H9 (cell line): ENCODE measurements around the gene MKRN2. TPM values are rescaled to one million over a fixed set of nuclear protein-coding genes. Genes with fewer than 3 reads are reported as not detected.
A peak's percentile ranks its signal among the peaks of the same experiment; 100 is the strongest.

Experiments
- DNase-seq: peaks from one replicate; pipeline ENCODE4 v3.0.0-alpha.2; 2017
- H2AFZ ChIP-seq: one replicate; pipeline ENCODE4 v1.6.1; 2013; ENCODE audit warnings: mild to moderate bottlenecking, low read length, control low read depth, moderate library complexity
- H2AK5ac ChIP-seq: 2 replicates; pipeline ENCODE4 v1.6.1; 2013; ENCODE audit warnings: low read length, control low read depth, mixed read lengths; ENCODE audit not compliant: insufficient read length
- H2BK120ac ChIP-seq: one replicate; pipeline ENCODE4 v1.6.1; 2013; ENCODE audit warnings: low read depth, mild to moderate bottlenecking, low read length, control low read depth, inconsistent platforms; ENCODE audit not compliant: poor library complexity, severe bottlenecking
- H2BK12ac ChIP-seq: 2 replicates; pipeline ENCODE4 v1.6.1; 2013; ENCODE audit warnings: low read length, control low read depth, mixed read lengths, low read depth; ENCODE audit not compliant: insufficient read length
- H2BK15ac ChIP-seq: 2 replicates; pipeline ENCODE4 v1.6.1; 2013; ENCODE audit warnings: low read depth, low read length, control low read depth
- H2BK20ac ChIP-seq: one replicate; pipeline ENCODE4 v1.6.1; 2013; ENCODE audit warnings: low read depth, mild to moderate bottlenecking, low read length, control low read depth, inconsistent platforms; ENCODE audit not compliant: poor library complexity, severe bottlenecking
- H2BK5ac ChIP-seq: 2 replicates; pipeline ENCODE4 v1.6.1; 2013; ENCODE audit warnings: low read length, control low read depth, mixed read lengths; ENCODE audit not compliant: insufficient read length
- H3K14ac ChIP-seq: 2 replicates; pipeline ENCODE4 v1.6.1; 2013; ENCODE audit warnings: low read length, control low read depth; ENCODE audit not compliant: insufficient read depth
- H3K18ac ChIP-seq: 2 replicates; pipeline ENCODE4 v1.6.1; 2013; ENCODE audit warnings: low read depth, mild to moderate bottlenecking, mixed read lengths, low read length, control low read depth; ENCODE audit not compliant: insufficient read length
- H3K23ac ChIP-seq: 2 replicates; pipeline ENCODE4 v1.6.1; 2013; ENCODE audit warnings: low read length, control low read depth, mixed read lengths, low read depth; ENCODE audit not compliant: insufficient read length
- H3K23me2 ChIP-seq: 2 replicates; pipeline ENCODE4 v1.6.1; 2013; ENCODE audit warnings: low read depth, mild to moderate bottlenecking, mixed read lengths, low read length, control low read depth; ENCODE audit not compliant: insufficient read length, poor library complexity, severe bottlenecking
- H3K27ac ChIP-seq: 2 replicates; pipeline ENCODE4 v1.5.1; 2013; ENCODE audit warnings: low read length, control low read depth, mixed read lengths, low read depth; ENCODE audit not compliant: insufficient read length
- H3K27me3 ChIP-seq: 2 replicates; pipeline ENCODE4 v1.6.1; 2013; ENCODE audit warnings: low read length, control low read depth, inconsistent platforms; ENCODE audit not compliant: insufficient read depth
- H3K4ac ChIP-seq: 2 replicates; pipeline ENCODE4 v1.6.1; 2013; ENCODE audit warnings: low read depth, mild to moderate bottlenecking, control low read depth, inconsistent platforms, low read length, moderate library complexity
- H3K4me1 ChIP-seq: 2 replicates; pipeline ENCODE4 v1.6.1; 2013; ENCODE audit warnings: low read length, control low read depth, inconsistent platforms; ENCODE audit not compliant: insufficient read depth
- H3K4me2 ChIP-seq: 2 replicates; pipeline ENCODE4 v1.6.1; 2013; ENCODE audit warnings: low read length, control low read depth, mixed read lengths; ENCODE audit not compliant: insufficient read length, insufficient read depth
- H3K56ac ChIP-seq: 2 replicates; pipeline ENCODE4 v1.6.1; 2013; ENCODE audit warnings: low read depth, mild to moderate bottlenecking, mixed read lengths, low read length, control low read depth; ENCODE audit not compliant: insufficient read length
- H3K79me1 ChIP-seq: 2 replicates; pipeline ENCODE4 v1.6.1; 2013; ENCODE audit warnings: low read depth, mild to moderate bottlenecking, moderate library complexity, low read length, control low read depth, inconsistent platforms; ENCODE audit not compliant: insufficient read depth, poor library complexity, severe bottlenecking
- H3K79me2 ChIP-seq: 2 replicates; pipeline ENCODE4 v1.6.1; 2013; ENCODE audit warnings: low read length, control low read depth, inconsistent platforms; ENCODE audit not compliant: insufficient read depth
- H3K9ac ChIP-seq: 2 replicates; pipeline ENCODE4 v1.6.1; 2013; ENCODE audit warnings: low read length, control low read depth, mixed read lengths; ENCODE audit not compliant: insufficient read length; ENCODE audit errors: extremely low read depth
- H3K9me3 ChIP-seq: one replicate; pipeline ENCODE4 v1.6.1; 2013; ENCODE audit warnings: low read depth, low read length, inconsistent platforms; ENCODE audit not compliant: control insufficient read depth
- H3T11ph ChIP-seq: one replicate; pipeline ENCODE4 v1.6.1; 2013; ENCODE audit warnings: mild to moderate bottlenecking, low read length, control low read depth, inconsistent platforms
- H4K20me1 ChIP-seq: one replicate; pipeline ENCODE4 v1.6.1; 2013; ENCODE audit not compliant: control insufficient read depth, insufficient read length, insufficient read depth
- H4K5ac ChIP-seq: 2 replicates; pipeline ENCODE4 v1.6.1; 2013; ENCODE audit warnings: low read depth, mild to moderate bottlenecking, mixed read lengths, low read length, control low read depth; ENCODE audit not compliant: insufficient read length
- H4K8ac ChIP-seq: replicated peaks from 2 replicates; pipeline ENCODE4 v1.6.1; 2013; ENCODE audit warnings: low read length, control low read depth, mixed read lengths, low read depth; ENCODE audit not compliant: insufficient read length
- H4K91ac ChIP-seq: 2 replicates; pipeline ENCODE4 v1.6.1; 2013; ENCODE audit warnings: low read depth, mild to moderate bottlenecking, moderate library complexity, mixed read lengths, low read length, control low read depth; ENCODE audit not compliant: insufficient read length
- H3K27ac Mint-ChIP-seq, 3 experiments: 2 replicates in 2 of 3; 3 replicates in 1 of 3; pipeline ENCODE4 v1.8.0; 2020 to 2021; ENCODE audit warnings: mixed read lengths in 3 of 3, mild to moderate bottlenecking in 1 of 3, moderate library complexity in 1 of 3
- H3K27me3 Mint-ChIP-seq: 2 replicates; pipeline ENCODE4 v1.8.0; 2021; ENCODE audit warnings: low read depth, mild to moderate bottlenecking, moderate library complexity, mixed read lengths
- H3K36me3 Mint-ChIP-seq, 3 experiments: 2 replicates in 2 of 3; 3 replicates in 1 of 3; pipeline ENCODE4 v1.8.0; 2020 to 2021; ENCODE audit warnings: low read depth in 3 of 3, mixed read lengths in 3 of 3; ENCODE audit not compliant: insufficient read depth in 1 of 3
- H3K4me1 Mint-ChIP-seq, 2 experiments: 2 replicates each; pipeline ENCODE4 v1.8.0; 2020; ENCODE audit warnings: mixed read lengths in 2 of 2
- H3K4me3 Mint-ChIP-seq, 2 experiments: 2 replicates in 1 of 2; 3 replicates in 1 of 2; pipeline ENCODE4 v1.8.0; 2020 to 2021; ENCODE audit warnings: mild to moderate bottlenecking in 2 of 2, mixed read lengths in 2 of 2, moderate library complexity in 1 of 2
- H3K9me3 Mint-ChIP-seq, 2 experiments: 2 replicates in 1 of 2; 3 replicates in 1 of 2; pipeline ENCODE4 v1.8.0; 2020; ENCODE audit warnings: mild to moderate bottlenecking in 2 of 2, mixed read lengths in 2 of 2, moderate library complexity in 1 of 2
- CTCF ChIP-seq: fragments of 200-600 bp; sonication (generic); conservative IDR thresholded peaks from 3 replicates; pipeline ENCODE4 v1.8.0; 2021; ENCODE audit warnings: antibody characterized with exemption, mild to moderate bottlenecking
- WGBS: extraction: QIAGEN DNeasy Blood & Tissue Kit; methylation state at CpG from one replicate; pipeline ENCODE4 v1.1.7; 2013; ENCODE audit warnings: missing lambda C conversion rate, low lambda C conversion rate, mixed read lengths; ENCODE audit not compliant: insufficient read length; ENCODE audit errors: extremely low coverage; 5-methylcytosine and 5-hydroxymethylcytosine counted together
- total RNA-seq: library from RNA; stranded (reverse); gene quantifications from 2 replicates; pipeline ENCODE4 v1.2.1, GENCODE V29; 2021

The MKRN2 gene
- total RNA-seq, 1 experiment from 2014 or later, result 18.1 TPM

- Histone ChIP-seq H3K79me2 (no peaks in the 10 kb centered on the region), H3K79me1 (no peaks in the 10 kb centered on the region), H3K27me3 (no peaks in the 10 kb centered on the region), H3K14ac (no peak overlapping the region), H2BK5ac (no peak overlapping the region), H3K23ac (no peak overlapping the region), H2BK12ac (no peak overlapping the region), H3K9me3 (no peaks in the 10 kb centered on the region), H3K56ac (no peak overlapping the region), H2BK15ac (no peak overlapping the region), H2BK120ac (no peak overlapping the region), H4K20me1 (no peaks in the 10 kb centered on the region), H3T11ph (no peak overlapping the region), H3K4me1 (no peaks in the 10 kb centered on the region), H4K91ac (no peak overlapping the region), H3K9ac (no peak overlapping the region), H4K8ac (no peak overlapping the region), H3K27ac (no peak overlapping the region), H2AFZ (no peak overlapping the region), H3K4ac (no peak overlapping the region), H4K5ac (no peak overlapping the region), H3K23me2 (no peaks in the 10 kb centered on the region), H3K4me2 (no peak overlapping the region), H2AK5ac (no peak overlapping the region), H2BK20ac (no peak overlapping the region), H3K18ac (no peak overlapping the region)
- no CpG with 5 or more reads among the region's 8 CpGs for WGBS
- TF ChIP-seq CTCF, result no peak
- Mint-ChIP-seq H3K27me3 (no peaks in the 10 kb centered on the region), H3K27ac (peak overlapping the region in 2 of 3 experiments; percentile 1 to 55; a peak in 1 of 7 replicates), H3K4me1 (no peaks in the 10 kb centered on the region; a peak in 1 of 4 replicates), H3K9me3 (no peaks in the 10 kb centered on the region), H3K4me3 (no peak overlapping the region), H3K36me3 (peaks cover 19 to 34% (median 33%) of the 10 kb centered on the region in 3 experiments; a peak in 6 of 7 replicates)
- DNase-seq, result no peak
Observed at GRCh38 chr3:12507591-12508281, 49.2 kb upstream of the MKRN2 start.
